GM06990 (cell line): ENCODE results near the gene PLLP.

Experiments used
- DNase-seq: peaks from one replicate; pipeline ENCODE4 v3.0.0-alpha.2; 2011; ENCODE audit not compliant: insufficient read length; ENCODE audit errors: extremely low read depth
- H3K27me3 ChIP-seq: replicated peaks from 2 replicates; pipeline ENCODE4 v1.6.0; 2011; ENCODE audit warnings: low read length; ENCODE audit not compliant: control insufficient read depth, insufficient read depth
- H3K36me3 ChIP-seq: 2 replicates; pipeline ENCODE4 v1.5.1; 2011; ENCODE audit warnings: low read length; ENCODE audit not compliant: control insufficient read depth, insufficient read depth
- H3K4me3 ChIP-seq: replicated peaks from 2 replicates; pipeline ENCODE4 v1.5.1; 2011; ENCODE audit warnings: low read depth, mild to moderate bottlenecking, control low read depth, low read length
- TF ChIP-seq, protein P1 (sequence below): IDR thresholded peaks from 2 replicates; pipeline ENCODE4 v1.5.1; 2011; ENCODE audit warnings: low read length, control low read depth, mild to moderate bottlenecking, inconsistent platforms; ENCODE audit not compliant: insufficient read depth, poor library complexity, severe bottlenecking

The PLLP gene

DNA sequence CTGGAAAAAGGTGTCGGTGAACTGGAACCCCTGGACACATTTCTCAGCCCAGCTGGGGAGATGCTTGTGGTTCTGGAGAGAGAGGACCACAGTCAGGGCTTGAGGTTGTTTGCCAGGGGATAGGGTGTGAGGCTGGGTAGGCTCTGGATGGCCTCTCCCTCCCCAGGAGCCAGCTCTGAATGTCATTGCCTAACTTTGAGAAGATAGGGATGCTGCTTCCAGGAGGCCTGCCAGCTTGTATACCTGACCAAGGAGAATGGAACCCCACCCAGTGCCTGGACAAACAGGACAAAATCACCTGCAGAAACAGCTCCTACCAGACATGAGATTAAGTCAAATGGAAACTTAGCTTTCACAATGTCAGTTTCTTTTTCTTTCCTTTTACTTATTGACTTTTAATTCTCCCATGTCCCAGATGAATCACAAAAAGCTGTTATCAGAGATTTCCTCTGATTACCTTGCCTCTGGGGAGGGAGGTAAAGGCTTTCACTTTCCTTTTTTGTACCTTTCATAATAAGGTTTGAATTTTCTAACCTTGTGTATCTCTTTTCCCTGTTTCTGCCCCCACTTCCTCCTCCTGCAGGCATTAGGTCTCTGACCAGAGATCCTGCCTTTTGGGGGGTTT lies 29.8 kb upstream of the PLLP start:
- Histone ChIP-seq H3K36me3 (no peaks in the 10 kb centered on the region), H3K4me3 (no peak overlapping the region; the same call in 1 of the 2 replicates), H3K27me3 (no peaks in the 10 kb centered on the region)
- TF ChIP-seq, protein P1, sequence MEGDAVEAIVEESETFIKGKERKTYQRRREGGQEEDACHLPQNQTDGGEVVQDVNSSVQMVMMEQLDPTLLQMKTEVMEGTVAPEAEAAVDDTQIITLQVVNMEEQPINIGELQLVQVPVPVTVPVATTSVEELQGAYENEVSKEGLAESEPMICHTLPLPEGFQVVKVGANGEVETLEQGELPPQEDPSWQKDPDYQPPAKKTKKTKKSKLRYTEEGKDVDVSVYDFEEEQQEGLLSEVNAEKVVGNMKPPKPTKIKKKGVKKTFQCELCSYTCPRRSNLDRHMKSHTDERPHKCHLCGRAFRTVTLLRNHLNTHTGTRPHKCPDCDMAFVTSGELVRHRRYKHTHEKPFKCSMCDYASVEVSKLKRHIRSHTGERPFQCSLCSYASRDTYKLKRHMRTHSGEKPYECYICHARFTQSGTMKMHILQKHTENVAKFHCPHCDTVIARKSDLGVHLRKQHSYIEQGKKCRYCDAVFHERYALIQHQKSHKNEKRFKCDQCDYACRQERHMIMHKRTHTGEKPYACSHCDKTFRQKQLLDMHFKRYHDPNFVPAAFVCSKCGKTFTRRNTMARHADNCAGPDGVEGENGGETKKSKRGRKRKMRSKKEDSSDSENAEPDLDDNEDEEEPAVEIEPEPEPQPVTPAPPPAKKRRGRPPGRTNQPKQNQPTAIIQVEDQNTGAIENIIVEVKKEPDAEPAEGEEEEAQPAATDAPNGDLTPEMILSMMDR, result no peak
- DNase-seq, result no peak

DNA sequence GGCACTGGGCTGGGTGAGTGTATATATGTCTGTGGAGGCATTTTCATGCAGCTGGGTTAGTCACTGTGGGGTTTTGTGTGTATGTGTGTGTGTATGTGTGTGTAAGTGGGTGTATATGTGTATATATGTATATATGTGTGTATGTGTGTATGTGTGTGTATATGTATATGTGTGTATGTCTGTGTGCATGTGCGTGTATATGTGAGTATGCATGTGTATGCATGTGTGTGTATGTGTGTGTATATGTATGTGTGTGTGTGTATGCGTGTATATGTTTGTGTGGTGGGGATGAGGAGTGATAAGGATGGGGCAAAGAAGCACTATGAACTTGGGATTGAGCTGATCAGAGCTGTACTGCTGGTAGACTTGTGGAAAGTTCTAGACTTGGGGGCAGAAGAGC lies 29.0 kb upstream of the PLLP start:
- Histone ChIP-seq H3K27me3 (no peaks in the 10 kb centered on the region), H3K4me3 (no peak overlapping the region), H3K36me3 (no peaks in the 10 kb centered on the region)
- no peak for DNase-seq
- TF ChIP-seq, protein P1, result no peak

DNA sequence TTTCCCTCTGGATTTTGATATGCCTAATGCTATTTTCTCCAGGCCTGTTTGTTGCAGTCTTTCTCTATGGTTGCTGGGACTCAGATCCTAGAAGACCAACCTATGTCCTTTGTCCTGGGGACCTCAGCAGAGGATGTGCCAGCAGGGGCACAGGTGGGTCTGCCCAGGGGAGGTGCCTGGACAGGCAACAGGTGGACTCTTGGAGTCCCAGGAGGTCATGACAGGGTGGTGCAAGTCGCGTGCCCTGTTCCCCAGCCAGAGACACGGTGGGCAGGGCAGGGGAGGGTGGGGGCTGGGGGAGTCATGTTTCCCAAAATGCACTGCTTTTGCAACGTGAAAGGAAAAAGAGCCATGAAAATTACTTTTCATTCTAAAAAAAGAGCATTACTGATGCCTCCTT lies 26.3 kb upstream of the PLLP start:
- no peak for DNase-seq
- H3K27me3 ChIP-seq, result no peaks in the 10 kb centered on the region

DNA sequence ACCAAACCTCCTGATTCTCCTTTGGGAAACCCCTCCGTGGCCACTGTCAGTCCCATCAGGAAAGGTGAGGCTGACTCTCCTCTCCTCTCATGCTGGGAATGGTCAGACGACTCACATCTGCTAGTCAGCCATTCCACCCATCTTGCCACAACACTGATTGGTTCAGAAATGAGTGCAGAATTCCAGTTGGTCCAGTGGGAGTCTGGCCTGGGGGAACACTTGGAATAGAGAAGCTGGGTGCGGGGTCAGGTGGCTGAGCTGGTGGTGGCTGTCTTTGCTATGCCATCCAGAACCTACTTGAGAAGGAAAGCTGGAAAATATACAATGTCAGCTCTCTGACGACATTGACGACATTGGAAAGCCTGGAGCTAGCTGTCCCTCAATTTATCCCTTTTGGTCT lies 23.6 kb upstream of the PLLP start:
- H3K27me3 ChIP-seq, result no peaks in the 10 kb centered on the region
- H3K36me3 ChIP-seq, result no peaks in the 10 kb centered on the region
- TF ChIP-seq, protein P1, result no peak
- H3K4me3 ChIP-seq, result no peak overlapping the region
- DNase-seq, result no peak

More for the DNA sequence above, 26.3 kb upstream of the PLLP start:
- Histone ChIP-seq H3K4me3 (no peak overlapping the region), H3K36me3 (no peaks in the 10 kb centered on the region)
- TF ChIP-seq, protein P1, result no peak

DNA sequence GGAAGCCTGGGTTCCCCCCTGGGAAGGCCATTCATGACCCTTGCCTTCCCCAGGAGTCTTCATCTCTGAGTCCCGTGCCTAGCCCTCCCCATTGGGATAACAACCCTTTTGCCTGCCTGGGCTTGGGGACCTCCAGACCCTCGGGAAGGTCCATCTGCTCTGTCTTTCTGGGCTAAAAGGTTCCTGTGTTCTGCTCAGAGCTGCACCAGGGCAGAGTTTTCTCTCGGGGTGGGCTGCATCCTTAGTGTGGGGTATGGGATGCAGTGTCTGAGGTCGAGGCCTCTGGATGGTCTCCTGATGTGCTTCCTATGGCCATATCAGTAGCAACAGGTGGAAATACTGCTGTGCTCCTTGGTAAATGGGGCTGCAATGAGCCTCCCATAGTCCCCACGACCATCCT lies 22.9 kb upstream of the PLLP start:
- Histone ChIP-seq H3K4me3 (no peak overlapping the region), H3K36me3 (no peaks in the 10 kb centered on the region), H3K27me3 (no peaks in the 10 kb centered on the region)
- TF ChIP-seq, protein P1, result no peak
- no peak for DNase-seq
